SH-SY5Y (cell line): ENCODE results near the gene TMEM98.

ENCODE experiments used
- GATA2 ChIP-seq: IDR thresholded peaks from 2 replicates; pipeline ENCODE4 v1.6.1; 2011; ENCODE audit warnings: mild to moderate bottlenecking, low read depth, low read length
- GATA3 ChIP-seq: IDR thresholded peaks from 2 replicates; pipeline ENCODE4 v1.6.1; 2011; ENCODE audit warnings: low read depth, mild to moderate bottlenecking, low read length, moderate library complexity

- TF ChIP-seq GATA2 (no peak), GATA3 (no peak)
Measured at GRCh38 chr17:32920293-32920692, 7.7 kb upstream of the TMEM98 start.
